A549 (cell line): Measurements from ENCODE around the gene PLEKHF1. TPM values are rescaled to one million over a fixed set of nuclear protein-coding genes. Genes with fewer than 3 reads are reported as not detected.

Experiments
- ATAC-seq, 2 experiments: fragments of 200-7000 bp in 1 of 2; fragments of >200 bp in 1 of 2; cut with Nextera tagmentation in 1 of 2; cut with Tn5 transposase in 1 of 2; 3 replicates each; pipeline versions ENCODE4 v1.8.0 to v1.9.1; 2018 to 2020; ENCODE audit warnings: mild to moderate bottlenecking in 1 of 2, moderate library complexity in 1 of 2
- CTCF ChIA-PET: fragments of 300-600 bp; sonication (Branson Sonifier 250); formaldehyde crosslinking; extraction: SDS; loops from one replicate; lab custom pipeline; 2021; ENCODE audit warnings: antibody characterized with exemption, inconsistent platforms; lab: Yijun Ruan, JAX
- POLR2A ChIA-PET: fragments of 350-600 bp; formaldehyde crosslinking; extraction: SDS; loops from one replicate; lab custom pipeline; 2021; ENCODE audit warnings: antibody characterized with exemption, inconsistent platforms; lab: Yijun Ruan, JAX
- DNase-seq, 2 experiments: peaks; one replicate each; pipeline versions ENCODE4 v3.0.0 to v3.0.0-alpha.2; 2011 to 2016; ENCODE audit warnings: low read depth in 1 of 2, low spot score in 1 of 2
- FAIRE-seq: peaks from 2 replicates; lab custom pipeline; 2011; peaks lifted over from hg19 to GRCh38; lab: Jason Lieb, UNC
- H3K27ac ChIP-seq, 2 experiments: fragments of >200 bp; sonication (Bioruptor Twin); formaldehyde crosslinking; 3 replicates each; pipeline ENCODE4 v1.5.1; 2016 to 2017
- H3K4me1 ChIP-seq: fragments of >200 bp; sonication (Bioruptor Twin); formaldehyde crosslinking; 3 replicates; pipeline ENCODE4 v1.6.1; 2016
- H3K4me2 ChIP-seq: fragments of >200 bp; sonication (Bioruptor Twin); formaldehyde crosslinking; 3 replicates; pipeline ENCODE4 v1.6.1; 2016
- H3K4me3 ChIP-seq: fragments of >200 bp; sonication (Bioruptor Twin); formaldehyde crosslinking; 3 replicates; pipeline ENCODE4 v1.5.1; 2016
- H3K9me3 ChIP-seq: fragments of >200 bp; sonication (Bioruptor Twin); formaldehyde crosslinking; 3 replicates; pipeline ENCODE4 v1.6.1; 2016
- CBX2 ChIP-seq: fragments of 200-600 bp; sonication (generic); IDR thresholded peaks from 2 replicates; pipeline ENCODE4 v1.6.1; 2016; ENCODE audit warnings: low read depth, mild to moderate bottlenecking, borderline replicate concordance
- CBX8 ChIP-seq: fragments of 200-600 bp; sonication (generic); IDR thresholded peaks from 2 replicates; pipeline ENCODE4 v1.6.1; 2016
- CHD2 ChIP-seq: fragments of 150-350 bp; IDR thresholded peaks from 2 replicates; pipeline ENCODE4 v1.6.1; 2014; ENCODE audit warnings: low read length; ENCODE audit not compliant: partially characterized antibody
- CHD4 ChIP-seq: fragments of 200-600 bp; sonication (generic); IDR thresholded peaks from 2 replicates; pipeline ENCODE4 v1.6.1; 2016; ENCODE audit warnings: antibody characterized with exemption, mild to moderate bottlenecking, borderline replicate concordance
- EHMT2 ChIP-seq: fragments of 200-600 bp; sonication (generic); IDR thresholded peaks from 2 replicates; pipeline ENCODE4 v1.6.1; 2016; ENCODE audit warnings: antibody characterized with exemption, low read depth, mild to moderate bottlenecking, moderate library complexity
- ESRRA ChIP-seq: fragments of 150-350 bp; IDR thresholded peaks from 2 replicates; pipeline ENCODE4 v1.6.1; 2014; ENCODE audit warnings: mild to moderate bottlenecking, low read length, borderline replicate concordance
- FOSB ChIP-seq: fragments of 250-450 bp; sonication (Bioruptor Pico); IDR thresholded peaks from 2 replicates; pipeline ENCODE4 v1.5.0; 2020; ENCODE audit warnings: mild to moderate bottlenecking, moderate library complexity
- FOXS1 ChIP-seq: fragments of 250-450 bp; sonication (Bioruptor Pico); IDR thresholded peaks from 2 replicates; pipeline ENCODE4 v1.5.0; 2020; ENCODE audit warnings: mild to moderate bottlenecking, moderate library complexity
- HOXB5 ChIP-seq: fragments of 250-450 bp; sonication (Bioruptor Pico); IDR thresholded peaks from 2 replicates; pipeline ENCODE4 v1.5.0; 2020; ENCODE audit warnings: mild to moderate bottlenecking, moderate library complexity
- KDM5A ChIP-seq: fragments of 200-600 bp; sonication (generic); IDR thresholded peaks from 2 replicates; pipeline ENCODE4 v1.6.1; 2016; ENCODE audit warnings: antibody characterized with exemption, mild to moderate bottlenecking
- MYC ChIP-seq: IDR thresholded peaks from 2 replicates; pipeline ENCODE4 v1.6.1; 2012; ENCODE audit warnings: mild to moderate bottlenecking, inconsistent platforms, low read length, improper control_type of control experiment, borderline replicate concordance
- NFE2L2 ChIP-seq: fragments of 150-350 bp; conservative IDR thresholded peaks from 2 replicates; pipeline ENCODE4 v1.6.1; 2014; ENCODE audit warnings: low read length
- NPAS2 ChIP-seq: fragments of 250-450 bp; sonication (Bioruptor Pico); IDR thresholded peaks from 2 replicates; pipeline ENCODE4 v1.8.0; 2022; ENCODE audit warnings: mild to moderate bottlenecking, moderate library complexity, borderline replicate concordance
- POLR2A ChIP-seq: IDR thresholded peaks from 2 replicates; pipeline ENCODE4 v1.6.1; 2012; ENCODE audit warnings: mild to moderate bottlenecking, low read length
- POLR2AphosphoS2 ChIP-seq: conservative IDR thresholded peaks from 2 replicates; pipeline ENCODE4 v1.6.1; 2012; ENCODE audit warnings: low read length, improper control_type of control experiment, inconsistent platforms
- RFX5 ChIP-seq: fragments of 450-650 bp; IDR thresholded peaks from 2 replicates; pipeline ENCODE4 v1.7.1; 2014; ENCODE audit warnings: antibody characterized with exemption, mild to moderate bottlenecking, moderate library complexity
- RNF2 ChIP-seq: fragments of 200-600 bp; sonication (generic); IDR thresholded peaks from 2 replicates; pipeline ENCODE4 v1.6.1; 2016; ENCODE audit warnings: low read depth, mild to moderate bottlenecking, antibody characterized with exemption, moderate library complexity, borderline replicate concordance
- SMC3 ChIP-seq: fragments of >200 bp; sonication (Bioruptor Twin); formaldehyde crosslinking; IDR thresholded peaks from 3 replicates; pipeline ENCODE4 v1.6.1; 2018; ENCODE audit warnings: inconsistent platforms
- TP53 ChIP-seq: fragments of 250-450 bp; sonication (Bioruptor Pico); IDR thresholded peaks from 2 replicates; pipeline ENCODE4 v1.5.0; 2021; ENCODE audit warnings: mild to moderate bottlenecking, moderate library complexity
- ZSCAN20 ChIP-seq: fragments of 250-450 bp; sonication (Bioruptor Pico); IDR thresholded peaks from 2 replicates; pipeline ENCODE4 v1.8.0; 2022; ENCODE audit warnings: mild to moderate bottlenecking, moderate library complexity
- WGBS: methylation state at CpG from one replicate; pipeline ENCODE4 v1.1.6; 2017; ENCODE audit errors: missing lambda C conversion rate; 5-methylcytosine and 5-hydroxymethylcytosine counted together
- polyA plus RNA-seq, 4 experiments: library from polyadenylated mRNA; depleted of rRNA in 3 of 4; stranded (reverse); fragments of >200 nt; fragmentation: RNase III in 1 of 4; extraction: RNeasy Plus Mini Kit Qiagen cat#74134 plus additional on column Dnase treatment in 1 of 4; gene quantifications; 2 replicates in 3 of 4; 3 replicates in 1 of 4; pipeline ENCODE4 v1.2.3, GENCODE V29; 2011 to 2017
- TF ChIP-seq, protein P1 (sequence below): fragments of 200-600 bp; sonication (generic); IDR thresholded peaks from 2 replicates; pipeline ENCODE4 v1.6.1; 2016; ENCODE audit warnings: antibody characterized with exemption, mild to moderate bottlenecking, moderate library complexity
- TF ChIP-seq, protein P2 (sequence below): fragments of >200 bp; sonication (Bioruptor Twin); formaldehyde crosslinking; IDR thresholded peaks from 3 replicates; pipeline ENCODE4 v1.5.1; 2016
- TF ChIP-seq, protein P3 (sequence below): IDR thresholded peaks from 2 replicates; pipeline ENCODE4 v1.6.1; 2012; ENCODE audit warnings: low read depth, borderline replicate concordance

PLEKHF1 gene
- polyA plus RNA-seq, 2 of the 4 experiments (the other 2 are of a cell fraction), result 2.1 to 4.1 TPM

DNA sequence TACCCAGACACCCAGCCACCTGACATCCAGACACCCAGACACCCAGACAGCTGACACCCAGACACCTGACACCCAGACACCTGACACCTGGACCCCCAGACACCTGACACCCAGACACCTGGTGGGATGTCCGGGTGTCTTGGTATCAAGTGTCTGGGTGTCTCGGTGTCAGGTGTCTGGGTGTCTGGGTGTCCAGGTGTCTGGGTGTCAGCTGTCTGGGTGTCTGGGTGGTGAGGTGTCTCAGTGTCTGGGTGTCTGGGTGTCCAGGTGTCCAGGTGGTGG, 31.2 kb downstream of the PLEKHF1 start (continued):
- TF ChIP-seq NPAS2 (CRISPR knock-in tag) (no peak), ZSCAN20 (CRISPR knock-in tag) (no peak), CBX8 (no peak), POLR2A (no peak)

DNA sequence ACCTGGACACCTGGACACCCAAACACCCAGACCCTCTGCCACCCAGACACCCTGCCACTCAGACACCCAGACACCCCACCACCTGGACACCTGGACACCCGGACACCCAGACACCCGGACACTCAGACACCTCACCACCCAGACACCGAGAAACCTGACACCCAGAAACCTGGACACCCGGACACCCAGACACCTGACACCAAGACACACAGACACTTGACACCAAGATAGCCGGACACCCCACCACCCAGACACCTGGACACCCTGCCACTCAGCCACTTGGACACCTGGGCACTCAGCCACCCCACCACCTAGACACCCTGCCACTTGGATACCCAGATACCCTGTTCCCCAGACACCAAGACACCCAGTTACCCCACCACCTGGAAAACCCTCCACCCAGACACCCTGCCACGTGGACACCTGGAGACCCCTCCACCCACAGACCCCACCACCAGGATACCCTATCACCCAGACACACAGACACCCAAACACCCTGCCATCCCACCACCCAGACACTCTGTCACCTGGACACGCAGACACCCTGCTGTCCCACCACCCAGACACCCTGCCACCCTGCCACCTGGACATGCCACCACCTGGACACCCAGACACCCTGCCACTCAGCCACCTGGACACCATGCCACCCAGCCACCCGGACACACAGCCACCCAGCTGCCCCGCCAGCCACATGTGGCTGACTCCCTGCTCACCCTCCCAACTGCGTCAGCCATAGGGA, 32.4 kb downstream of the PLEKHF1 start:
- ChIA-PET CTCF (interaction anchor here (0.6 to 1.3 kb wide), 4 partner anchors 78 to 220 kb away, joined by 3 to 5 read pairs (median 3); no protein-coding TSS in a partner anchor), POLR2A (no interaction called here)
- H3K4me2 ChIP-seq, result no peak overlapping the region
- no peak overlapping the region for H3K4me3 ChIP-seq
- H3K4me1 ChIP-seq, result no peaks in the 10 kb centered on the region
- peaks cover 6% of the 10 kb centered on the region for H3K9me3 ChIP-seq
- no peak for ATAC-seq
- WGBS, result 72% methylated on average over 10 of the region's 10 CpGs
- TF ChIP-seq, protein P1, sequence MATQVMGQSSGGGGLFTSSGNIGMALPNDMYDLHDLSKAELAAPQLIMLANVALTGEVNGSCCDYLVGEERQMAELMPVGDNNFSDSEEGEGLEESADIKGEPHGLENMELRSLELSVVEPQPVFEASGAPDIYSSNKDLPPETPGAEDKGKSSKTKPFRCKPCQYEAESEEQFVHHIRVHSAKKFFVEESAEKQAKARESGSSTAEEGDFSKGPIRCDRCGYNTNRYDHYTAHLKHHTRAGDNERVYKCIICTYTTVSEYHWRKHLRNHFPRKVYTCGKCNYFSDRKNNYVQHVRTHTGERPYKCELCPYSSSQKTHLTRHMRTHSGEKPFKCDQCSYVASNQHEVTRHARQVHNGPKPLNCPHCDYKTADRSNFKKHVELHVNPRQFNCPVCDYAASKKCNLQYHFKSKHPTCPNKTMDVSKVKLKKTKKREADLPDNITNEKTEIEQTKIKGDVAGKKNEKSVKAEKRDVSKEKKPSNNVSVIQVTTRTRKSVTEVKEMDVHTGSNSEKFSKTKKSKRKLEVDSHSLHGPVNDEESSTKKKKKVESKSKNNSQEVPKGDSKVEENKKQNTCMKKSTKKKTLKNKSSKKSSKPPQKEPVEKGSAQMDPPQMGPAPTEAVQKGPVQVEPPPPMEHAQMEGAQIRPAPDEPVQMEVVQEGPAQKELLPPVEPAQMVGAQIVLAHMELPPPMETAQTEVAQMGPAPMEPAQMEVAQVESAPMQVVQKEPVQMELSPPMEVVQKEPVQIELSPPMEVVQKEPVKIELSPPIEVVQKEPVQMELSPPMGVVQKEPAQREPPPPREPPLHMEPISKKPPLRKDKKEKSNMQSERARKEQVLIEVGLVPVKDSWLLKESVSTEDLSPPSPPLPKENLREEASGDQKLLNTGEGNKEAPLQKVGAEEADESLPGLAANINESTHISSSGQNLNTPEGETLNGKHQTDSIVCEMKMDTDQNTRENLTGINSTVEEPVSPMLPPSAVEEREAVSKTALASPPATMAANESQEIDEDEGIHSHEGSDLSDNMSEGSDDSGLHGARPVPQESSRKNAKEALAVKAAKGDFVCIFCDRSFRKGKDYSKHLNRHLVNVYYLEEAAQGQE, result no peak
- TF ChIP-seq POLR2A (no peak; the same call in 1 of the 2 replicates), POLR2AphosphoS2 (no peak), FOSB (no peak), NFE2L2 (no peak), RFX5 (no peak), FOXS1 (no peak)
- no peak overlapping the region for H3K27ac ChIP-seq
- no peak for FAIRE-seq
- no peak for DNase-seq

DNA sequence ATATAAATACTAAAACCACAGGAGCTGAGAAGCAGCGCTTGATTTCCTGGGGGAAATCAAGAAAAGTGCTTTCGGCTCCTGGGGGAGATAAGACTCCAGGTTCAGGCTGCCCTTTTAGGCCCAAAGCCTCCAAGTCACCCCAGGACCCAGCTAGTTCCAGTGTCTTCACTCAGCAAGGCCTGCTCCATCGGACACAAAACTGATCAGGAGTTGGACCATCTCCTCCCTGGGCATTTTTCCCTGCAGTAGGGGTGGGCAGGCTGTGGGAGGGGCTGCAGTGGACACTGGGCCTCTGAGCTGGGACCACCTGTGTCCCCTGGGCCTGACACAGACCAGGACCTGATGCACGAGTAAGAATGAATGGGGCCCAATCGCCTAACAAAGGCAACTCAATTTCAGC, 34.6 kb downstream of the PLEKHF1 start:
- peaks cover 6% of the 10 kb centered on the region for H3K9me3 ChIP-seq
- H3K4me1 ChIP-seq, result no peaks in the 10 kb centered on the region
- ChIA-PET CTCF (interaction anchor here (0.7 to 3.5 kb wide), 7 partner anchors 8 to 507 kb away, joined by 3 to 24 read pairs (median 3); no protein-coding TSS in a partner anchor), POLR2A (interaction anchor here (1.2 to 1.7 kb wide), 2 partner anchors 15 to 93 kb away, joined by 3 to 4 read pairs; partner anchors contain the start of genes C19orf12 and POP4)
- no peak overlapping the region for H3K4me3 ChIP-seq
- no peak overlapping the region for H3K4me2 ChIP-seq
- DNase-seq, result no peak
- 84% methylated on average over 5 of the region's 5 CpGs for WGBS
- TF ChIP-seq KDM5A, result no peak
- TF ChIP-seq TP53 (CRISPR knock-in tag), result no peak
- no peak for TF ChIP-seq ESRRA
- TF ChIP-seq SMC3, result no peak
- TF ChIP-seq, protein P2, sequence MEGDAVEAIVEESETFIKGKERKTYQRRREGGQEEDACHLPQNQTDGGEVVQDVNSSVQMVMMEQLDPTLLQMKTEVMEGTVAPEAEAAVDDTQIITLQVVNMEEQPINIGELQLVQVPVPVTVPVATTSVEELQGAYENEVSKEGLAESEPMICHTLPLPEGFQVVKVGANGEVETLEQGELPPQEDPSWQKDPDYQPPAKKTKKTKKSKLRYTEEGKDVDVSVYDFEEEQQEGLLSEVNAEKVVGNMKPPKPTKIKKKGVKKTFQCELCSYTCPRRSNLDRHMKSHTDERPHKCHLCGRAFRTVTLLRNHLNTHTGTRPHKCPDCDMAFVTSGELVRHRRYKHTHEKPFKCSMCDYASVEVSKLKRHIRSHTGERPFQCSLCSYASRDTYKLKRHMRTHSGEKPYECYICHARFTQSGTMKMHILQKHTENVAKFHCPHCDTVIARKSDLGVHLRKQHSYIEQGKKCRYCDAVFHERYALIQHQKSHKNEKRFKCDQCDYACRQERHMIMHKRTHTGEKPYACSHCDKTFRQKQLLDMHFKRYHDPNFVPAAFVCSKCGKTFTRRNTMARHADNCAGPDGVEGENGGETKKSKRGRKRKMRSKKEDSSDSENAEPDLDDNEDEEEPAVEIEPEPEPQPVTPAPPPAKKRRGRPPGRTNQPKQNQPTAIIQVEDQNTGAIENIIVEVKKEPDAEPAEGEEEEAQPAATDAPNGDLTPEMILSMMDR, result no peak
- no peak for TF ChIP-seq MYC
- TF ChIP-seq CBX2, result no peak
- no peak for TF ChIP-seq CHD4
- no peak for TF ChIP-seq CHD2
- TF ChIP-seq HOXB5 (CRISPR knock-in tag), result no peak
- TF ChIP-seq ZSCAN20 (CRISPR knock-in tag), result no peak
- TF ChIP-seq, protein P3, sequence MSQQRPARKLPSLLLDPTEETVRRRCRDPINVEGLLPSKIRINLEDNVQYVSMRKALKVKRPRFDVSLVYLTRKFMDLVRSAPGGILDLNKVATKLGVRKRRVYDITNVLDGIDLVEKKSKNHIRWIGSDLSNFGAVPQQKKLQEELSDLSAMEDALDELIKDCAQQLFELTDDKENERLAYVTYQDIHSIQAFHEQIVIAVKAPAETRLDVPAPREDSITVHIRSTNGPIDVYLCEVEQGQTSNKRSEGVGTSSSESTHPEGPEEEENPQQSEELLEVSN, result no peak
- no peak for TF ChIP-seq FOSB
- TF ChIP-seq RNF2, result no peak
- TF ChIP-seq EHMT2, result no peak
- TF ChIP-seq FOXS1, result no peak
- no peak overlapping the region for H3K27ac ChIP-seq
- ATAC-seq, result peak in 1 of 2 experiments; percentile 15; a peak in 2 of 6 replicates
- FAIRE-seq, result no peak
